Uterus (tissue), 2 donors: Measurements from ENCODE around the gene MUC2.

Source experiments
- POLR2A ChIP-seq, 2 donors: fragments of 450-650 bp; IDR thresholded peaks; one replicate each; pipeline ENCODE4 v1.6.1; 2016; ENCODE audit warnings: antibody characterized with exemption in 2 of 2, mild to moderate bottlenecking in 1 of 2, moderate library complexity in 1 of 2
- TF ChIP-seq, protein P1 (sequence below), 4 experiments: fragments of 200-600 bp in 2 of 4; fragments of 450-650 bp in 2 of 4; sonication (generic) in 2 of 4; IDR thresholded peaks; one replicate each; pipeline ENCODE4 v1.5.1; 2016 to 2019; ENCODE audit warnings: antibody characterized with exemption in 4 of 4, mild to moderate bottlenecking in 2 of 4, moderate library complexity in 1 of 4

DNA sequence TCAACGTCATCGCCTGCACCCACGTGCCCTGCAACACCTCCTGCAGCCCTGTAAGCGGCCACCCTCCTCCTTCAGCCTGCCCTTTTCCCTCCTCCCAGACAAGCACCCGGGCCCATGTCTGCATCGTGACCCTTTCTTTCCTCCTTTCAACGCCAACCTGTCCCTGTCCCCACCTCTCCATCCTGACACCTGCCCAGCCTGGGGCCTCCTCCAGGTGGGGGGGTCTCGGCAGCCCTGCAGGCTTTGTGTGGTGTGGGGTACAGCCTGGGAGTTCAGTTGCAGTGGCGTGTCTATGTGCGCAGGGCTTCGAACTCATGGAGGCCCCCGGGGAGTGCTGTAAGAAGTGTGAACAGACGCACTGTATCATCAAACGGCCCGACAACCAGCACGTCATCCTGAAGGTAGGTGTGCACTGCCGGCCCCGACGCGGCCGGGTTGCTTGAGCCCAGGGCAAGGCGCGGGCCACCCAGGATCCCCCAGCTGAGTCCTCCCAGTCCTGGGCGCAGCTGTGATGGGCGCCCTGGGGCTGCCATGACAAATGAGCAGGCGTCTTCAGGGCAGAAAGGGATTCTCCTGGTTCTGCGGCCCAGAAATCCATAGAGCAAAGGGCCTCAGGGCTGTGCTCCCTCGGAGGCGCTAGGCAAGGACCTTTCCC is 33.7 kb downstream of the MUC2 start:
- TF ChIP-seq, protein P1, sequence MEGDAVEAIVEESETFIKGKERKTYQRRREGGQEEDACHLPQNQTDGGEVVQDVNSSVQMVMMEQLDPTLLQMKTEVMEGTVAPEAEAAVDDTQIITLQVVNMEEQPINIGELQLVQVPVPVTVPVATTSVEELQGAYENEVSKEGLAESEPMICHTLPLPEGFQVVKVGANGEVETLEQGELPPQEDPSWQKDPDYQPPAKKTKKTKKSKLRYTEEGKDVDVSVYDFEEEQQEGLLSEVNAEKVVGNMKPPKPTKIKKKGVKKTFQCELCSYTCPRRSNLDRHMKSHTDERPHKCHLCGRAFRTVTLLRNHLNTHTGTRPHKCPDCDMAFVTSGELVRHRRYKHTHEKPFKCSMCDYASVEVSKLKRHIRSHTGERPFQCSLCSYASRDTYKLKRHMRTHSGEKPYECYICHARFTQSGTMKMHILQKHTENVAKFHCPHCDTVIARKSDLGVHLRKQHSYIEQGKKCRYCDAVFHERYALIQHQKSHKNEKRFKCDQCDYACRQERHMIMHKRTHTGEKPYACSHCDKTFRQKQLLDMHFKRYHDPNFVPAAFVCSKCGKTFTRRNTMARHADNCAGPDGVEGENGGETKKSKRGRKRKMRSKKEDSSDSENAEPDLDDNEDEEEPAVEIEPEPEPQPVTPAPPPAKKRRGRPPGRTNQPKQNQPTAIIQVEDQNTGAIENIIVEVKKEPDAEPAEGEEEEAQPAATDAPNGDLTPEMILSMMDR (IDR thresholded peaks at IDR 0.05), result no peak
- TF ChIP-seq POLR2A (IDR thresholded peaks at IDR 0.05), result no peak
